ENCODE measurements around the gene FYN. TPM values are rescaled to one million over a fixed set of nuclear protein-coding genes. Genes with fewer than 3 reads are reported as not detected.

FYN gene
- total and polyA plus RNA-seq, 9 of the 15 experiments (the other 6 are each of a cell fraction or from before 2014, with no cell fraction given) = 2.9 to 22.1 (median 11.4) TPM

GRCh38 chr6:111920578-111920977 lies 47.3 kb upstream of the FYN start:
- ChIA-PET CTCF (ENCODE audit: low intra/inter-chr PET ratio) (no interaction called here), POLR2A (interaction anchor here (1.1 kb wide), 1 partner anchor 9 kb away, joined by 3 read pairs; no protein-coding TSS in a partner anchor)
- no peak overlapping the region for H3K4me2 ChIP-seq (ENCODE audit: insufficient read depth, low read length)
- no peak overlapping the region for H3K4me3 ChIP-seq
- no peaks in the 10 kb centered on the region for H3K9me1 ChIP-seq (ENCODE audit: control insufficient read depth, insufficient read depth, low read length)
- H3K4me1 ChIP-seq (replicated peaks in 1 of 2; ENCODE audit: control insufficient read depth in 2 of 2, insufficient read depth in 2 of 2, low read length in 2 of 2) = no peaks in the 10 kb centered on the region; a peak in 1 of 5 replicates
- intact Hi-C loops (cut with micrococcal nuclease) = no loop called here
- H3K36me3 ChIP-seq (ENCODE audit: control insufficient read depth, insufficient read depth, low read length) = no peaks in the 10 kb centered on the region
- no peak overlapping the region for H3K27ac ChIP-seq (ENCODE audit: extremely low read depth, low read depth, low read length)
- WGBS (ENCODE audit: insufficient coverage, low coverage, missing lambda C conversion rate) = 6% methylated on average over 7 of the region's 7 CpGs
- FAIRE-seq (no peak), DNase-seq (ENCODE audit: extremely low read depth in 1 of 4, low spot score in 3 of 4) (no peak), ATAC-seq (no peak)
- no peak overlapping the region for H3K9ac ChIP-seq (ENCODE audit: insufficient read depth in 1 of 2, low read depth in 2 of 2, low read length in 2 of 2)
- in situ Hi-C loops (cut with MboI) = no loop called here
- no TSS peak for BruUV-seq (replicated peaks)
- H3K79me2 ChIP-seq (ENCODE audit: control insufficient read depth, insufficient read depth, low read length) = no peaks in the 10 kb centered on the region
- no peaks in the 10 kb centered on the region for H3K9me3 ChIP-seq (replicated peaks; ENCODE audit: control insufficient read depth, insufficient read depth, low read depth, low read length)
- no peak overlapping the region for H2AFZ ChIP-seq (ENCODE audit: low read depth, low read length)
- peaks cover 0 to 14% of the 10 kb centered on the region in 2 experiments; a peak in 2 of 5 replicates for H3K27me3 ChIP-seq (ENCODE audit: control insufficient read depth in 2 of 2, insufficient read depth in 2 of 2, low read length in 2 of 2)
- no peaks in the 10 kb centered on the region for H4K20me1 ChIP-seq (replicated peaks; ENCODE audit: control insufficient read depth, insufficient read depth, low read length)
- TF ChIP-seq RBFOX2 (IDR thresholded peaks at IDR 0.05; ENCODE audit: low read depth, low read length) (no peak), ZNF518B (CRISPR knock-in tag; IDR thresholded peaks at IDR 0.05) (no peak), TSC22D4 (tag; IDR thresholded peaks at IDR 0.05) (no peak), FOXJ2 (tag; IDR thresholded peaks at IDR 0.05) (no peak), SMARCA5 (IDR thresholded peaks at IDR 0.05) (no peak), HMBOX1 (IDR thresholded peaks at IDR 0.05) (no peak), KLF16 (IDR thresholded peaks at IDR 0.05) (no peak), JUND (IDR thresholded peaks at IDR 0.05; ENCODE audit: borderline replicate concordance, low read depth, low read length) (no peak), JUND (tag; IDR thresholded peaks at IDR 0.05; ENCODE audit: borderline replicate concordance, low read depth, low read length) (no peak)
- TF ChIP-seq, protein P1, sequence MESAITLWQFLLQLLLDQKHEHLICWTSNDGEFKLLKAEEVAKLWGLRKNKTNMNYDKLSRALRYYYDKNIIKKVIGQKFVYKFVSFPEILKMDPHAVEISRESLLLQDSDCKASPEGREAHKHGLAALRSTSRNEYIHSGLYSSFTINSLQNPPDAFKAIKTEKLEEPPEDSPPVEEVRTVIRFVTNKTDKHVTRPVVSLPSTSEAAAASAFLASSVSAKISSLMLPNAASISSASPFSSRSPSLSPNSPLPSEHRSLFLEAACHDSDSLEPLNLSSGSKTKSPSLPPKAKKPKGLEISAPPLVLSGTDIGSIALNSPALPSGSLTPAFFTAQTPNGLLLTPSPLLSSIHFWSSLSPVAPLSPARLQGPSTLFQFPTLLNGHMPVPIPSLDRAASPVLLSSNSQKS (CRISPR knock-in tag; IDR thresholded peaks at IDR 0.05) = no peak
- TF ChIP-seq, protein P2, sequence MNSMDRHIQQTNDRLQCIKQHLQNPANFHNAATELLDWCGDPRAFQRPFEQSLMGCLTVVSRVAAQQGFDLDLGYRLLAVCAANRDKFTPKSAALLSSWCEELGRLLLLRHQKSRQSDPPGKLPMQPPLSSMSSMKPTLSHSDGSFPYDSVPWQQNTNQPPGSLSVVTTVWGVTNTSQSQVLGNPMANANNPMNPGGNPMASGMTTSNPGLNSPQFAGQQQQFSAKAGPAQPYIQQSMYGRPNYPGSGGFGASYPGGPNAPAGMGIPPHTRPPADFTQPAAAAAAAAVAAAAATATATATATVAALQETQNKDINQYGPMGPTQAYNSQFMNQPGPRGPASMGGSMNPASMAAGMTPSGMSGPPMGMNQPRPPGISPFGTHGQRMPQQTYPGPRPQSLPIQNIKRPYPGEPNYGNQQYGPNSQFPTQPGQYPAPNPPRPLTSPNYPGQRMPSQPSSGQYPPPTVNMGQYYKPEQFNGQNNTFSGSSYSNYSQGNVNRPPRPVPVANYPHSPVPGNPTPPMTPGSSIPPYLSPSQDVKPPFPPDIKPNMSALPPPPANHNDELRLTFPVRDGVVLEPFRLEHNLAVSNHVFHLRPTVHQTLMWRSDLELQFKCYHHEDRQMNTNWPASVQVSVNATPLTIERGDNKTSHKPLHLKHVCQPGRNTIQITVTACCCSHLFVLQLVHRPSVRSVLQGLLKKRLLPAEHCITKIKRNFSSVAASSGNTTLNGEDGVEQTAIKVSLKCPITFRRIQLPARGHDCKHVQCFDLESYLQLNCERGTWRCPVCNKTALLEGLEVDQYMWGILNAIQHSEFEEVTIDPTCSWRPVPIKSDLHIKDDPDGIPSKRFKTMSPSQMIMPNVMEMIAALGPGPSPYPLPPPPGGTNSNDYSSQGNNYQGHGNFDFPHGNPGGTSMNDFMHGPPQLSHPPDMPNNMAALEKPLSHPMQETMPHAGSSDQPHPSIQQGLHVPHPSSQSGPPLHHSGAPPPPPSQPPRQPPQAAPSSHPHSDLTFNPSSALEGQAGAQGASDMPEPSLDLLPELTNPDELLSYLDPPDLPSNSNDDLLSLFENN (IDR thresholded peaks at IDR 0.05; ENCODE audit: low read depth in 2 of 2, low read length in 2 of 2) = no peak
- TF ChIP-seq, protein P3, sequence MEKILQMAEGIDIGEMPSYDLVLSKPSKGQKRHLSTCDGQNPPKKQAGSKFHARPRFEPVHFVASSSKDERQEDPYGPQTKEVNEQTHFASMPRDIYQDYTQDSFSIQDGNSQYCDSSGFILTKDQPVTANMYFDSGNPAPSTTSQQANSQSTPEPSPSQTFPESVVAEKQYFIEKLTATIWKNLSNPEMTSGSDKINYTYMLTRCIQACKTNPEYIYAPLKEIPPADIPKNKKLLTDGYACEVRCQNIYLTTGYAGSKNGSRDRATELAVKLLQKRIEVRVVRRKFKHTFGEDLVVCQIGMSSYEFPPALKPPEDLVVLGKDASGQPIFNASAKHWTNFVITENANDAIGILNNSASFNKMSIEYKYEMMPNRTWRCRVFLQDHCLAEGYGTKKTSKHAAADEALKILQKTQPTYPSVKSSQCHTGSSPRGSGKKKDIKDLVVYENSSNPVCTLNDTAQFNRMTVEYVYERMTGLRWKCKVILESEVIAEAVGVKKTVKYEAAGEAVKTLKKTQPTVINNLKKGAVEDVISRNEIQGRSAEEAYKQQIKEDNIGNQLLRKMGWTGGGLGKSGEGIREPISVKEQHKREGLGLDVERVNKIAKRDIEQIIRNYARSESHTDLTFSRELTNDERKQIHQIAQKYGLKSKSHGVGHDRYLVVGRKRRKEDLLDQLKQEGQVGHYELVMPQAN (IDR thresholded peaks at IDR 0.05; ENCODE audit: borderline replicate concordance) = no peak

All from K562 (cell line).